H1 (cell line): ENCODE data around the gene MED19. TPM values are rescaled to one million over a fixed set of nuclear protein-coding genes. Genes with fewer than 3 reads are reported as not detected.

ENCODE experiments used
- CTCF ChIA-PET: fragments of 300-600 bp; sonication (Branson Sonifier 250); formaldehyde crosslinking; loops from one replicate; lab custom pipeline; 2021; ENCODE audit not compliant: partially characterized antibody; lab: Charles Lee
- POLR2A ChIA-PET: fragments of 300-600 bp; sonication (Branson Sonifier 250); formaldehyde crosslinking; loops from one replicate; lab custom pipeline; 2021; ENCODE audit warnings: inconsistent platforms; ENCODE audit not compliant: partially characterized antibody; lab: Charles Lee
- DNase-seq, 2 experiments: peaks; one replicate each; pipeline versions ENCODE4 v3.0.0 to v3.0.0-alpha.2; 2010 to 2022; ENCODE audit warnings: low spot score in 2 of 2, low read depth in 1 of 2, mixed read lengths in 1 of 2
- FAIRE-seq: peaks from 2 replicates; lab custom pipeline; 2011; peaks lifted over from hg19 to GRCh38; lab: Jason Lieb, UNC
- H2AFZ ChIP-seq: 2 replicates; pipeline ENCODE4 v1.8.1; 2012; ENCODE audit warnings: low read length, inconsistent platforms
- H2AK5ac ChIP-seq: 2 replicates; pipeline ENCODE4 v1.6.1; 2013; ENCODE audit warnings: low read depth, low read length
- H2BK120ac ChIP-seq: replicated peaks from 2 replicates; pipeline ENCODE3; 2013; ENCODE audit warnings: low read depth, low read length, inconsistent platforms
- H2BK12ac ChIP-seq: 2 replicates; pipeline ENCODE4 v1.6.1; 2013; ENCODE audit warnings: low read depth, low read length
- H2BK15ac ChIP-seq: 2 replicates; pipeline ENCODE4 v1.6.1; 2013; ENCODE audit warnings: low read length
- H2BK20ac ChIP-seq: 2 replicates; pipeline ENCODE4 v1.6.1; 2013; ENCODE audit warnings: low read length
- H2BK5ac ChIP-seq: 2 replicates; pipeline ENCODE4 v1.6.1; 2013; ENCODE audit warnings: low read depth, low read length
- H3K14ac ChIP-seq: 2 replicates; pipeline ENCODE4 v1.6.1; 2013; ENCODE audit warnings: inconsistent platforms; ENCODE audit not compliant: insufficient read length
- H3K18ac ChIP-seq: 2 replicates; pipeline ENCODE4 v1.6.1; 2013; ENCODE audit warnings: low read length; ENCODE audit errors: extremely low read depth
- H3K23ac ChIP-seq: 2 replicates; pipeline ENCODE4 v1.6.1; 2013; ENCODE audit warnings: inconsistent platforms; ENCODE audit not compliant: insufficient read length
- H3K23me2 ChIP-seq: 2 replicates; pipeline ENCODE4 v1.6.1; 2013; ENCODE audit warnings: low read depth, low read length
- H3K27ac ChIP-seq: 2 replicates; pipeline ENCODE4 v1.6.1; 2011; ENCODE audit warnings: low read depth, low read length, inconsistent platforms
- H3K27me3 ChIP-seq, 4 experiments: replicated peaks in 1 of 4; 1 replicate in 1 of 4; 2 replicates in 3 of 4; pipeline versions ENCODE4 v1.6.1 to v1.8.1; 2011 to 2013; ENCODE audit warnings: low read length in 3 of 4, mild to moderate bottlenecking in 3 of 4, inconsistent platforms in 2 of 4, mixed read lengths in 2 of 4, moderate library complexity in 1 of 4; ENCODE audit not compliant: control insufficient read depth in 3 of 4, insufficient read depth in 3 of 4; ENCODE audit errors: extremely low read depth in 1 of 4
- H3K36me3 ChIP-seq, 4 experiments: 2 replicates each; pipeline versions ENCODE4 v1.6.1 to v1.8.1; 2011 to 2013; ENCODE audit warnings: mild to moderate bottlenecking in 4 of 4, low read length in 3 of 4, moderate library complexity in 2 of 4, control low read depth in 1 of 4, inconsistent platforms in 1 of 4; ENCODE audit not compliant: insufficient read depth in 4 of 4, control insufficient read depth in 2 of 4
- H3K4ac ChIP-seq: replicated peaks from 2 replicates; pipeline ENCODE3; 2013; ENCODE audit warnings: low read length, low read depth, mixed read lengths, inconsistent platforms; ENCODE audit not compliant: insufficient read length
- H3K4me1 ChIP-seq, 4 experiments: replicated peaks in 1 of 4; 1 replicate in 1 of 4; 2 replicates in 3 of 4; pipeline versions ENCODE4 v1.6.1 to v1.8.1; 2011 to 2013; ENCODE audit warnings: low read length in 3 of 4, inconsistent platforms in 2 of 4, mixed read lengths in 1 of 4; ENCODE audit not compliant: insufficient read depth in 4 of 4, control insufficient read depth in 3 of 4
- H3K4me2 ChIP-seq, 2 experiments: 2 replicates each; pipeline versions ENCODE4 v1.6.1 to v1.8.1; 2011 to 2013; ENCODE audit warnings: low read depth in 2 of 2, low read length in 2 of 2, control low read depth in 1 of 2, inconsistent platforms in 1 of 2, mild to moderate bottlenecking in 1 of 2; ENCODE audit not compliant: insufficient read depth in 1 of 2
- H3K4me3 ChIP-seq, 4 experiments: fragments of 200-600, 300-600 bp in 1 of 4; sonication (generic), shearing (Covaris generic), sonication (Bioruptor Twin) in 1 of 4; 2 replicates each; pipeline versions ENCODE4 v1.5.1 to v1.8.1; 2011 to 2016; ENCODE audit warnings: low read length in 4 of 4, low read depth in 3 of 4, control low read depth in 2 of 4, inconsistent platforms in 2 of 4, mild to moderate bottlenecking in 2 of 4, mixed read lengths in 1 of 4, moderate library complexity in 1 of 4; ENCODE audit not compliant: insufficient read depth in 2 of 4; ENCODE audit errors: extremely low read depth in 1 of 4
- H3K56ac ChIP-seq: replicated peaks from 2 replicates; pipeline ENCODE3; 2013; ENCODE audit warnings: low read depth, mild to moderate bottlenecking, mixed read lengths, low read length, inconsistent platforms; ENCODE audit not compliant: insufficient read length
- H3K79me1 ChIP-seq: 2 replicates; pipeline ENCODE4 v1.6.1; 2013; ENCODE audit warnings: low read depth, low read length, control low read depth
- H3K79me2 ChIP-seq, 2 experiments: 2 replicates each; pipeline versions ENCODE4 v1.6.1 to v1.8.1; 2012 to 2013; ENCODE audit warnings: low read length in 2 of 2, mild to moderate bottlenecking in 2 of 2, inconsistent platforms in 1 of 2; ENCODE audit not compliant: insufficient read depth in 2 of 2, control insufficient read depth in 1 of 2
- H3K9ac ChIP-seq, 4 experiments: replicated peaks in 1 of 4; 1 replicate in 1 of 4; 2 replicates in 3 of 4; pipeline versions ENCODE4 v1.6.1 to v1.8.1; 2011 to 2013; ENCODE audit warnings: low read depth in 3 of 4, low read length in 3 of 4, control low read depth in 2 of 4, mild to moderate bottlenecking in 2 of 4, moderate library complexity in 2 of 4, inconsistent platforms in 1 of 4; ENCODE audit errors: extremely low read depth in 1 of 4
- H3K9me3 ChIP-seq, 2 experiments: 2 replicates each; pipeline versions ENCODE4 v1.6.1 to v1.8.1; 2012 to 2013; ENCODE audit warnings: mild to moderate bottlenecking in 2 of 2, moderate library complexity in 2 of 2, control low read depth in 1 of 2, inconsistent platforms in 1 of 2, low read depth in 1 of 2, low read length in 1 of 2, mixed read lengths in 1 of 2; ENCODE audit not compliant: insufficient read depth in 2 of 2
- H4K20me1 ChIP-seq, 2 experiments: replicated peaks in 1 of 2; 2 replicates each; pipeline versions ENCODE3 to v1.8.1; 2011 to 2013; ENCODE audit warnings: inconsistent platforms in 2 of 2, low read length in 2 of 2, mild to moderate bottlenecking in 1 of 2; ENCODE audit not compliant: insufficient read depth in 2 of 2, control insufficient read depth in 1 of 2
- H4K5ac ChIP-seq: 2 replicates; pipeline ENCODE4 v1.6.1; 2013; ENCODE audit warnings: low read length, low read depth, mixed read lengths, inconsistent platforms; ENCODE audit not compliant: insufficient read length
- H4K8ac ChIP-seq: 2 replicates; pipeline ENCODE4 v1.8.0; 2013; ENCODE audit warnings: mild to moderate bottlenecking, moderate library complexity, low read length, inconsistent platforms; ENCODE audit not compliant: insufficient read depth; ENCODE audit errors: extremely low read depth
- H4K91ac ChIP-seq: replicated peaks from 2 replicates; pipeline ENCODE3; 2013; ENCODE audit warnings: low read length, mixed read lengths, inconsistent platforms; ENCODE audit not compliant: insufficient read length
- ASH2L ChIP-seq: fragments of 200-600, 300-600 bp; sonication (generic); IDR thresholded peaks from one replicate; pipeline ENCODE4 v1.7.1; 2017; ENCODE audit warnings: low read length
- EZH2 ChIP-seq: fragments of 200-600 bp; sonication (generic); IDR thresholded peaks from 2 replicates; pipeline ENCODE4 v1.7.1; 2012; ENCODE audit warnings: low read depth, mild to moderate bottlenecking, moderate library complexity, low read length, inconsistent platforms; ENCODE audit not compliant: severe bottlenecking
- GTF2F1 ChIP-seq: IDR thresholded peaks from 2 replicates; pipeline ENCODE4 v1.6.1; 2012; ENCODE audit warnings: low read depth, low read length, improper control_type of control experiment, borderline replicate concordance
- HDAC2 ChIP-seq, 2 experiments: fragments of 300-600 bp in 1 of 2; sonication (generic) in 1 of 2; IDR thresholded peaks; 2 replicates each; pipeline ENCODE4 v1.6.1; 2011 to 2012; ENCODE audit warnings: low read depth in 2 of 2, low read length in 2 of 2, mild to moderate bottlenecking in 2 of 2, moderate library complexity in 2 of 2, borderline replicate concordance in 1 of 2, inconsistent platforms in 1 of 2
- KDM5A ChIP-seq: fragments of 200-600 bp; IDR thresholded peaks from 2 replicates; pipeline ENCODE4 v1.7.1; 2012; ENCODE audit warnings: mild to moderate bottlenecking, low read length, inconsistent platforms, mixed read lengths
- MAFK ChIP-seq: IDR thresholded peaks from 2 replicates; pipeline ENCODE4 v1.6.1; 2012; ENCODE audit warnings: low read depth, mild to moderate bottlenecking, improper control_type of control experiment, low read length
- POLR2A ChIP-seq, 2 experiments: IDR thresholded peaks; 1 replicate in 1 of 2; 2 replicates in 1 of 2; pipeline ENCODE4 v1.6.1; 2011; ENCODE audit warnings: low read depth in 2 of 2, low read length in 2 of 2, mild to moderate bottlenecking in 2 of 2; ENCODE audit errors: control extremely low read depth in 1 of 2
- RAD21 ChIP-seq, 2 experiments: IDR thresholded peaks in 1 of 2; conservative IDR thresholded peaks in 1 of 2; 2 replicates each; pipeline ENCODE4 v1.6.1; 2011; ENCODE audit warnings: low read depth in 2 of 2, low read length in 2 of 2, improper control_type of control experiment in 1 of 2, inconsistent platforms in 1 of 2, mild to moderate bottlenecking in 1 of 2, moderate library complexity in 1 of 2
- SIX5 ChIP-seq: IDR thresholded peaks from 2 replicates; pipeline ENCODE4 v1.6.1; 2011; ENCODE audit warnings: mild to moderate bottlenecking, low read depth, low read length
- SP1 ChIP-seq: IDR thresholded peaks from 2 replicates; pipeline ENCODE4 v1.6.1; 2011; ENCODE audit warnings: low read depth, low read length
- SUZ12 ChIP-seq: fragments of 200-600 bp; sonication (generic); IDR thresholded peaks from 2 replicates; pipeline ENCODE4 v1.6.1; 2012; ENCODE audit warnings: mild to moderate bottlenecking, inconsistent platforms, low read length, moderate library complexity, mixed read lengths
- polyA plus RNA-seq, 7 experiments: library from polyadenylated mRNA; depleted of rRNA in 3 of 7; stranded (reverse) in 5 of 7; unstranded in 2 of 7; fragments of >200 nt in 5 of 7; fragments of 200-250 nt in 2 of 7; gene quantifications; 1 replicate in 5 of 7; 2 replicates in 1 of 7; 4 replicates in 1 of 7; pipeline versions ENCODE4 v1.2.1 to v1.2.3, GENCODE V29; 2011 to 2013; ENCODE audit warnings: missing spikeins in 2 of 7, mixed read lengths in 2 of 7
- total RNA-seq: library from RNA; stranded (reverse); fragmentation: NEBNext Ultra II Directional; extraction: Animal tissue kit (Norgen Biotek cat#: 25700); gene quantifications from 2 replicates; pipeline ENCODE4 v1.2.1, GENCODE V29; 2021
- TF ChIP-seq, protein P1 (sequence below), 3 experiments: IDR thresholded peaks; 1 replicate in 2 of 3; 2 replicates in 1 of 3; pipeline versions ENCODE4 v1.5.1 to v1.6.1; 2011; ENCODE audit warnings: low read length in 3 of 3, mild to moderate bottlenecking in 3 of 3, inconsistent platforms in 2 of 3, low read depth in 1 of 3, moderate library complexity in 1 of 3; ENCODE audit not compliant: insufficient read depth in 1 of 3; ENCODE audit errors: control extremely low read depth in 1 of 3

Gene MED19
- total and polyA plus RNA-seq, 2 of the 8 experiments (the other 6 are each of a cell fraction or from before 2014, with no cell fraction given), result 19.4 to 35.4 TPM

DNA sequence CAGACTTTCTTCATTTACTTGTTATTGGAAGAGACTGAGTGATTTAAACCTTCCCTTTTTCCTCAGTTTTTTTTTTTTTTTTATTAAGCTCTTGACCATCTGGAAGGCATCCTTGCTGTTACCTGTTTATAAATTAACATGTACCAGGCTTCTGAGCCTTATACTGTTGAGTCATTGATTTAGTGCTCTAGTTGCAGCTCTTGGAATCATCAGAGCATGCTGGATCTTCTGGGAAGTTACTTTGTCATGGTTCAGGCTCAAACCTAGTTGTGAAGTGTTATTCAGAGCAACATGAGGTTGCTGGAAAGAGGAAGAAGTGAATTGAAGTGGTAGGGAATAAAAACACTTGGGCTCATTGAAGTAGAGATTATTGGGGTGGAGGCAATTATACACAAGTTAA, 37.8 kb downstream of the MED19 start:
- H2AFZ ChIP-seq, result no peak overlapping the region
- no peak overlapping the region for H3K9ac ChIP-seq
- no peaks in the 10 kb centered on the region for H3K23me2 ChIP-seq
- H3K4me1 ChIP-seq, result peaks cover 0 to 2% (median 2%) of the 10 kb centered on the region in 4 experiments; a peak in 4 of 7 replicates
- H2BK15ac ChIP-seq, result no peak overlapping the region
- H4K91ac ChIP-seq, result no peak overlapping the region
- DNase-seq (no peak), FAIRE-seq (no peak)
- no peak overlapping the region for H4K5ac ChIP-seq
- H4K20me1 ChIP-seq, result peaks cover 0 to 3% of the 10 kb centered on the region in 2 experiments
- H3K27ac ChIP-seq, result no peak overlapping the region
- POLR2A ChIA-PET, result interaction anchor here (0.6 to 2.6 kb wide), 3 partner anchors 10 to 1156 kb away, joined by 3 to 11 read pairs (median 3); partner anchors contain the start of gene SELENOH
- peaks cover 6 to 77% of the 10 kb centered on the region in 2 experiments for H3K79me2 ChIP-seq
- H3K4me3 ChIP-seq, result no peak overlapping the region
- H3K4ac ChIP-seq, result no peak overlapping the region
- H3K4me2 ChIP-seq, result no peak overlapping the region
- no peak overlapping the region for H3K14ac ChIP-seq
- no peak overlapping the region for H3K23ac ChIP-seq
- H2AK5ac ChIP-seq, result no peak overlapping the region
- no peak overlapping the region for H2BK5ac ChIP-seq
- H3K79me1 ChIP-seq, result peaks cover 2% of the 10 kb centered on the region; the same call in 1 of the 2 replicates
- no peak overlapping the region for H3K18ac ChIP-seq
- no peak overlapping the region for H2BK12ac ChIP-seq
- no peak overlapping the region for H2BK120ac ChIP-seq
- H3K9me3 ChIP-seq, result no peaks in the 10 kb centered on the region
- H4K8ac ChIP-seq, result no peak overlapping the region
- no peak overlapping the region for H3K56ac ChIP-seq
- CTCF ChIA-PET, result interaction anchor here (0.8 to 2.4 kb wide), 5 partner anchors 11 to 147 kb away, joined by 3 to 6 read pairs (median 4); no protein-coding TSS in a partner anchor
- H3K27me3 ChIP-seq, result no peaks in the 10 kb centered on the region
- no peak overlapping the region for H2BK20ac ChIP-seq
- H3K36me3 ChIP-seq, result peaks cover 15 to 33% (median 25%) of the 10 kb centered on the region in 4 experiments
- TF ChIP-seq SIX5 (no peak), POLR2A (IDR thresholded peaks at IDR 0.05; ENCODE audit: control extremely low read depth in 1 of 2, low read depth in 2 of 2, low read length in 2 of 2) (no peak), EZH2 (no peak), GTF2F1 (no peak), MAFK (no peak), SP1 (no peak), KDM5A (no peak), SUZ12 (no peak), RAD21 (IDR thresholded peaks at IDR 0.05 in 1 of 2, conservative IDR thresholded peaks at IDR 0.05 in 1 of 2; ENCODE audit: low read depth in 2 of 2, low read length in 2 of 2) (no peak), HDAC2 (IDR thresholded peaks at IDR 0.05; ENCODE audit: borderline replicate concordance in 1 of 2, low read depth in 2 of 2, low read length in 2 of 2) (no peak), ASH2L (no peak)
- TF ChIP-seq, protein P1, sequence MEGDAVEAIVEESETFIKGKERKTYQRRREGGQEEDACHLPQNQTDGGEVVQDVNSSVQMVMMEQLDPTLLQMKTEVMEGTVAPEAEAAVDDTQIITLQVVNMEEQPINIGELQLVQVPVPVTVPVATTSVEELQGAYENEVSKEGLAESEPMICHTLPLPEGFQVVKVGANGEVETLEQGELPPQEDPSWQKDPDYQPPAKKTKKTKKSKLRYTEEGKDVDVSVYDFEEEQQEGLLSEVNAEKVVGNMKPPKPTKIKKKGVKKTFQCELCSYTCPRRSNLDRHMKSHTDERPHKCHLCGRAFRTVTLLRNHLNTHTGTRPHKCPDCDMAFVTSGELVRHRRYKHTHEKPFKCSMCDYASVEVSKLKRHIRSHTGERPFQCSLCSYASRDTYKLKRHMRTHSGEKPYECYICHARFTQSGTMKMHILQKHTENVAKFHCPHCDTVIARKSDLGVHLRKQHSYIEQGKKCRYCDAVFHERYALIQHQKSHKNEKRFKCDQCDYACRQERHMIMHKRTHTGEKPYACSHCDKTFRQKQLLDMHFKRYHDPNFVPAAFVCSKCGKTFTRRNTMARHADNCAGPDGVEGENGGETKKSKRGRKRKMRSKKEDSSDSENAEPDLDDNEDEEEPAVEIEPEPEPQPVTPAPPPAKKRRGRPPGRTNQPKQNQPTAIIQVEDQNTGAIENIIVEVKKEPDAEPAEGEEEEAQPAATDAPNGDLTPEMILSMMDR (IDR thresholded peaks at IDR 0.05; ENCODE audit: control extremely low read depth in 1 of 3, insufficient read depth in 1 of 3, low read depth in 1 of 3, low read length in 3 of 3), result no peak
